Natural killer cell (primary cell): Measurements from ENCODE around the gene FAM184B. TPM values are rescaled to one million over a fixed set of nuclear protein-coding genes. Genes with fewer than 3 reads are reported as not detected.

ENCODE experiments used
- ATAC-seq, 3 donors: fragments of 150-1000 bp in 2 of 3; fragments of 200-7000 bp in 1 of 3; cut with Tn5 transposase; 1 replicate in 1 of 3; 2 replicates in 2 of 3; pipeline ENCODE4 v1.10.0; 2021; ENCODE audit warnings: mild to moderate bottlenecking in 2 of 3, moderate library complexity in 2 of 3
- DNase-seq, 2 donors: peaks; one replicate each; pipeline versions ENCODE4 v3.0.0 to v3.0.0-alpha.2; 2013 to 2021; ENCODE audit warnings: mixed read lengths in 1 of 2
- H3K27ac ChIP-seq: one replicate; pipeline ENCODE4 v1.5.1; 2013; ENCODE audit warnings: mild to moderate bottlenecking, low read length
- H3K27me3 ChIP-seq: one replicate; pipeline ENCODE4 v1.6.1; 2013; ENCODE audit warnings: low read length; ENCODE audit not compliant: control insufficient read depth, insufficient read depth
- H3K36me3 ChIP-seq: one replicate; pipeline ENCODE4 v1.6.1; 2013; ENCODE audit warnings: low read length; ENCODE audit not compliant: control insufficient read depth, insufficient read depth
- H3K4me1 ChIP-seq: one replicate; pipeline ENCODE4 v1.6.1; 2013; ENCODE audit warnings: low read length; ENCODE audit not compliant: control insufficient read depth, insufficient read depth
- H3K4me3 ChIP-seq: one replicate; pipeline ENCODE4 v1.5.1; 2013; ENCODE audit warnings: low read length
- H3K9me3 ChIP-seq: one replicate; pipeline ENCODE4 v1.6.1; 2013; ENCODE audit warnings: low read length; ENCODE audit not compliant: control insufficient read depth, insufficient read depth
- H3K27ac Mint-ChIP-seq, 2 donors: one replicate each; pipeline ENCODE4 v1.8.0; 2022; ENCODE audit warnings: mild to moderate bottlenecking in 2 of 2, mixed read lengths in 2 of 2, moderate library complexity in 1 of 2
- H3K27me3 Mint-ChIP-seq, 2 donors: one replicate each; pipeline ENCODE4 v1.8.0; 2022; ENCODE audit warnings: low read depth in 2 of 2, mixed read lengths in 2 of 2
- H3K36me3 Mint-ChIP-seq: one replicate; pipeline ENCODE4 v1.8.0; 2022; ENCODE audit warnings: mixed read lengths
- H3K4me1 Mint-ChIP-seq, 2 donors: one replicate each; pipeline ENCODE4 v1.8.0; 2022; ENCODE audit warnings: mixed read lengths in 2 of 2
- H3K4me3 Mint-ChIP-seq: one replicate; pipeline ENCODE4 v1.8.0; 2022; ENCODE audit warnings: mild to moderate bottlenecking, moderate library complexity, mixed read lengths
- H3K9me3 Mint-ChIP-seq, 2 donors: one replicate each; pipeline ENCODE4 v1.8.0; 2022; ENCODE audit warnings: mixed read lengths in 2 of 2
- CTCF ChIP-seq: fragments of 200-600 bp; IDR thresholded peaks from one replicate; pipeline ENCODE4 v1.8.0; 2022; ENCODE audit warnings: antibody characterized with exemption
- WGBS: methylation state at CpG from one replicate; pipeline ENCODE4 v1.1.7; 2013; ENCODE audit warnings: missing lambda C conversion rate; ENCODE audit not compliant: insufficient coverage; 5-methylcytosine and 5-hydroxymethylcytosine counted together
- intact Hi-C: fragments of 100-400 bp; cut with micrococcal nuclease; formaldehyde crosslinking; loops from one replicate; pipeline ENCODE4 v1.14.2; 2022
- total RNA-seq, 4 donors: library from RNA; stranded (reverse); fragments of 120-200 nt in 1 of 4; gene quantifications; one replicate each; pipeline versions ENCODE4 v1.2.3 to v1.2.4, GENCODE V29; 2013 to 2022

The FAM184B gene
- total RNA-seq, 3 donors from 2014 or later (not counting 1 experiment from before 2014, with no cell fraction given): 0.05 TPM; not detected in 2

DNA sequence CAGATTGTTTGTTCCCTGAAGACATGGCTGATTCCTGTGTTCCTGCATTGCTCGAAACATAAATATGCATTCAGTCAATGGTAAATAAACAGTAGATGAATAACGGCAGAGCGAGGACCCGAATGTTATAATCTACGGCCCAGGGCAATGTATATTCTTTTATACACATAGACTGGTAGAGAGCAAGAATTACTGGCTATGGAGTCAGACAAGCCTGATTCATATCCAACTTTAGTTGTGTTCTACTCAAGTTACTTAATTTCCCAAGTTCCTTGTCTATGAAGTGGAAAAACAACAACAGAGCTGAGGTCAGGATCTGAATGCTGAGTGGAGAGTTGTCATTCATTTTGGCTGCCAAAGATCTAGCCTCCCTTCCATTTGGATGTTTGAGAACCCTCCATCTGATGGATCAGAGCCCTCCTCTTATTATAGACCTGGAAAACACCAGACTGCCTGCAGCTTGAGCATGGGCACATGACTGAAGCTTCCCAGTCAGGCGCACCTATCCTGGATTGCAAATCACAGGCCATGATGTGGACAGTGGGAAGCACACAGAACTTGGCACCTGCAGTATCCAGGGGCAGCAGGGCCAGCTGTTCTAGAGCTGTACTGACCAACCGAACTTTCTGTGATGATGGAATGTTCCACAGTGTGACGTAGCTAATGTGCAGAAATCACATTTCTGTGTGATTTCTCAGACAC lies 80.1 kb downstream of the FAM184B start:
- DNase-seq (no peak), ATAC-seq (no peak)
- no peaks in the 10 kb centered on the region for H3K27me3 ChIP-seq
- WGBS: 96% methylated on average over 8 of the region's 8 CpGs
- intact Hi-C loops: no loop called here
- H3K27me3 Mint-ChIP-seq: peaks cover 12 to 18% of the 10 kb centered on the region in 2 donors
- no peaks in the 10 kb centered on the region for H3K9me3 ChIP-seq
- H3K27ac ChIP-seq: no peak overlapping the region
- no peak for TF ChIP-seq CTCF
- H3K4me1 Mint-ChIP-seq: no peaks in the 10 kb centered on the region
- H3K4me3 ChIP-seq: no peak overlapping the region
- no peaks in the 10 kb centered on the region for H3K4me1 ChIP-seq
- H3K9me3 Mint-ChIP-seq: peaks cover 6 to 10% of the 10 kb centered on the region in 2 donors
- H3K4me3 Mint-ChIP-seq: no peak overlapping the region
- H3K27ac Mint-ChIP-seq: no peak overlapping the region
- no peaks in the 10 kb centered on the region for H3K36me3 ChIP-seq
- peaks cover 11% of the 10 kb centered on the region for H3K36me3 Mint-ChIP-seq

DNA sequence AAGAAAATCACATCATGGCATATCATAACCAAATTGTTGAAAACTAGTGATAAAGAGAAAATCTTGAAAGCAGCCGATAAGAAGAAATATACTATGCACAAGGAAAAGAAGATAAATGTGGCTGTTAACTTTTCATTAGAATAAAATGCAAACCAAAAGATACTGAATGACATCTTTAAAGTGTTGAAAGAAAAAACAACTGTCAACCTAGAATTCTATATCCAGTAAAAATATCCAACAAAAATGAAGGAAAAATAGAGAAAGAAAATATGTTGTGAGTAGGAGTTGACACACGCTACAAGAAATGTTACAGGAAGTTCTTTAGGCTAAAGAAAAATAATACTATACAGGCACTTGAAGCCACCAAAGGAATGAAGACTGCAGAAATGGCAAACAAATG lies 82.0 kb downstream of the FAM184B start:
- intact Hi-C loops: no loop called here
- no peaks in the 10 kb centered on the region for H3K4me1 Mint-ChIP-seq
- no peaks in the 10 kb centered on the region for H3K36me3 ChIP-seq
- no peak overlapping the region for H3K4me3 Mint-ChIP-seq
- H3K36me3 Mint-ChIP-seq: peaks cover 11% of the 10 kb centered on the region
- no peak overlapping the region for H3K27ac Mint-ChIP-seq
- no peaks in the 10 kb centered on the region for H3K9me3 ChIP-seq
- ATAC-seq: no peak
- no peak overlapping the region for H3K4me3 ChIP-seq
- TF ChIP-seq CTCF: no peak
- no peak overlapping the region for H3K27ac ChIP-seq
- no peak for DNase-seq
- no CpG with 5 or more reads among the region's 2 CpGs for WGBS
- no peaks in the 10 kb centered on the region for H3K27me3 ChIP-seq
- peaks cover 18 to 19% of the 10 kb centered on the region in 2 donors for H3K27me3 Mint-ChIP-seq
- peaks cover 6 to 10% of the 10 kb centered on the region in 2 donors for H3K9me3 Mint-ChIP-seq
- H3K4me1 ChIP-seq: no peaks in the 10 kb centered on the region

- TF ChIP-seq CTCF: no peak
- Histone ChIP-seq H3K4me3 (no peak overlapping the region), H3K9me3 (no peaks in the 10 kb centered on the region), H3K4me1 (no peaks in the 10 kb centered on the region), H3K36me3 (no peaks in the 10 kb centered on the region), H3K27me3 (no peaks in the 10 kb centered on the region), H3K27ac (no peak overlapping the region)
- peaks cover 11% of the 10 kb centered on the region for H3K36me3 Mint-ChIP-seq
- peaks cover 18 to 19% of the 10 kb centered on the region in 2 donors for H3K27me3 Mint-ChIP-seq
- no peaks in the 10 kb centered on the region for H3K4me1 Mint-ChIP-seq
- ATAC-seq (no peak), DNase-seq (no peak)
- no peak overlapping the region for H3K27ac Mint-ChIP-seq
- no peak overlapping the region for H3K4me3 Mint-ChIP-seq
- H3K9me3 Mint-ChIP-seq: peaks cover 6 to 10% of the 10 kb centered on the region in 2 donors
- WGBS: 83% methylated on average over 1 of the region's 4 CpGs
- intact Hi-C loops: no loop called here
Observed at GRCh38 chr4:17698116-17698515, 83.3 kb downstream of the FAM184B start.

DNA sequence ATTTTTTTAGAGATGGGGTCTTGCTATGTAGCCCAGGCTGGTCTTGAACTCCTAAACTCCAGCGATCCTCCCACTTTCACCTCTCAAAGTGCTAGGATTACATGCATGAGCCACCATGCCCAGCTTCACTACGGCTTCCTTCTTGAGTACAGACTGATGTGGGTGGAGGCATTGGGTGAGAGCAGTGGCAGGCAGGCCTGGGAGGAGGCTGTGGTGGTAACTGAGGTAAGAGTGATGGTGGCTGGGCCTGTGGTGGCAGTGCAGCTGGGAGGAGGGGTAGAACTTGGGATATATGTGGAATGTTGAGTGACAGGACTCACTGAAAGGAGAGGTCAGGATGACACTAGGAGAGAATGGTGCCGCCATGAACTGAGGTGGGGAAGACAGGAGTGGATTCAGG lies 86.1 kb downstream of the FAM184B start:
- Histone ChIP-seq H3K9me3 (no peaks in the 10 kb centered on the region), H3K27me3 (no peaks in the 10 kb centered on the region), H3K27ac (no peak overlapping the region), H3K4me3 (no peak overlapping the region), H3K36me3 (no peaks in the 10 kb centered on the region), H3K4me1 (no peaks in the 10 kb centered on the region)
- Mint-ChIP-seq H3K36me3 (peaks cover 11% of the 10 kb centered on the region), H3K27me3 (peaks cover 18 to 19% of the 10 kb centered on the region in 2 donors), H3K27ac (no peak overlapping the region), H3K4me3 (no peak overlapping the region), H3K9me3 (peaks cover 6 to 10% of the 10 kb centered on the region in 2 donors), H3K4me1 (no peaks in the 10 kb centered on the region)
- no peak for DNase-seq
- TF ChIP-seq CTCF: no peak
- intact Hi-C loops: no loop called here
- 79% methylated on average over 2 of the region's 3 CpGs for WGBS
- ATAC-seq: no peak
